Activated CD4-positive, alpha-beta T cell treated with anti-CD3 and anti-CD28 coated beads, Interleukin-2, amount 50 U/mL, for 4 hours (primary cell): ENCODE results near the gene AK3.
A peak's percentile ranks its signal among the peaks of the same experiment; 100 is the strongest.

Source experiments
- DNase-seq, 2 experiments: peaks; one replicate each; pipeline ENCODE4 v3.0.0-alpha.2; 2020

The AK3 gene

DNA sequence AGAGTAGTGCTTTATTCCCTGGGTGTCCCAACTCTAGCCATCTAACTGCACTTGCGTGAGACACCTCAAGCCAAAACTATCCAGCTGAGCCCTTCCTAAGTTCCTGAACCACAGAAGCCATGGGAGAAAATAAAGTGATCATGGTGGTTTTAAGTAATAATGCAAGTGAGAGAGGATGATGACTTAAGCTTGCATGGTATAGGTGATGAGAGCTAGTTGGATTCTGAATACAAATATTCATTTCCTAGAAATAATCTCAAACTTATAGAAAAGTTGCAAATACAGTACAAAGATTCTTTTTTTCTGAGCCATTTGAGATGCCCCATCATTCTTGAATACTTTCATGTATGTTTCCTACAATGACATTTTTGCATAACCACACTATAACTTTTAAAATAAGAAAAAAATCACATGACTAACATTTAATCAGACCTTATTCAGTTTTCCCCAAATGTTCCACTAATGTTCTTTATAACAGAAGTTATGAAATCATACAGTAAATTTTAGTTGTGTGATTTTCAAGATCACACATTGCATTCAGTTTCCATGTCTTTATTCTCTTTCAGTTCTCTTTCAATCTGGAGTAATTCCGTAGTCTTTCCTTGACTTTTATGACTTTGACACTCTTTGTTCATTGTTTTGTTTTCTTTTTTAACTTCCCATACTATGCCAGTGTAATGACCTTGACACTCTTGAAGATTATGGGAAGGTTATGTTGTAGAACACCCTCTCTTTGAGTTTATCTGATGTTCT, 5.5 kb upstream of the AK3 start:
- no peak for DNase-seq

DNA sequence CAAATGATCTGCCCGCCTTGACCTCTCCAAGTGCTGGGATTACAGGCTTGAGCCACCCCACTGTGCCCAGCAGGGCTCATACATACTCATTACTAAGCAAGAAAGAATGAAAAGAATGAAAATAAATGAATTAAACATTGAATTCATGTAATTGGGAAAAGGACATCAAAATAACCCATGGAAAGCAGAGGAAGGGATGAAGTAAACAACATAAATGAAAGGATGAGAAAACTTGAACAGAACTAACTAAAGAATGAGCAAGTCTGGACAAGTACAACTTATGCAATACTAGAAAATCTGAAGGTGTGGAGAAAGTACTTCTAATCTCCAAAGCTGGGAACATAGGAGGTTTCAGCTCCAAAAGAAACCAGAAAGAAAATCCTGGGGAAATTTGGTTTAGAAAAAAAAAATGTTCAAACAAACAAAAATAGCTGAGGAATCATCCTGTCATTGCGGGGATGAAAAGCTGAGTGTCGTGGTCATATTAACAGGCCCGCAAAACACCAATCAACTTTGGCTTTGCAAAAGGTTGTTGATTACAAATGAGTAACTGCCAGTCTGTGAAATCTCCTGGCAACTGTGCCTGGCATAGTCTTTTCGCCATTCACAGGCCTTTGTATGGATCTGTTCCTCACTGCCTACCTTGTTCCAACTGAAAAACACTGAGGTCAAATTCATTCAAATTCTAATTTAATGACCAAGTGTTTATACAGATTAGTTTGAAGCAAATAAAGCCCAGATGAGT, 2.3 kb upstream of the AK3 start:
- DNase-seq: no peak

DNA sequence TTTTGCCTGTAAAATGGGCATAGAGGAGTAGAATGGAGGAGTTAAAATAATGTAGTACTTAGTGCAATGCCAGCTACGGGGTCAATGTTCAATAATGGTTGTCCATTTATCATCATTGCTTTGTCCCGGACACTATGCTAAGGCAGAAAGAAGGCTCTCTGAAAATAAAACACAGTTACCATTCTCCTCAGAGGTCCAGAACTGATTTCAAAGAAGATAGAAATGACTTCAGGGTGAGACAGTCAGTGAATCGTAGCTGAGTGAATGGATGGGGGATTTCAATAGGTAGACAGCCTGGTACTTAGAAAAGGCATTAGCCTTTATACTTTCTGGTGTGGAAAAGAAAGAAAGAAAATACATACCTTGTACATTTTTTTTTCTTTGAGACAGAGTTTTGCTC, 1.2 kb upstream of the AK3 start:
- DNase-seq: no peak

DNA sequence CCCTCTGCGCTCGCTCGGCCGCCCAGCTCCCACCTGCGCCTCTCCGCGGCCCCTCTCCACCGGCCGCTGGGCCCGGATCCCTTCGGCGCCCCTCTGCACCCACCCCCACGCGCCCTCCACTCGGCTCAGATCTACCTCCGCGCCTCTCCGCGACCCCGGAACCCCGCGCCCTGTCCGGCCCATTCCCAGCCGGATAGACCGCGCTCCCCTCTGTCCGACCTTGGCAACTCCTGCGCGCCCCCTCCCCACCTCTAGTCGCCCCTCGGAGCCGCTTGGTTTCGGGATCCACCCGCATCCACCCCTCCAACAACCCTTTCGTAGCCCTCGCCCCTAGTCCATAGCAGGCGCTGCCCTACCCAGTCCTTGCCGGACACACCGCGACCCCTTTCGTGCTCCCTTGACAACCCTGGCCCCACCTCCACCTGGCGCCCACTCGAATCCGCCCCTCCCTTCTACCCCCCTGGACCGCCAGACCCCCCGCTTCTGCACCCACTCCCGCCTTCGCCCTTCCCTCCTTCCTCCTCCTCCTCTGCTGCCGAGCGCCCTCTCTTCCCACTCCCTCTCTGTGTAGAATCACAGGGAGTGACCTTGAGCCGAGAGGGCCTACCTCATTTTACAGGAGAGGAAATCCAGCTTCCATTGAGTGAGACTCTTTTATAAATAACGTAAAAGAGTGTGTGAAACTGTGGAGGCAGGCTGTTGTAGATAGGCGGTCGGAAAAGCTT, 525 bp upstream of the AK3 start:
- peak; percentile 6 for DNase-seq

DNA sequence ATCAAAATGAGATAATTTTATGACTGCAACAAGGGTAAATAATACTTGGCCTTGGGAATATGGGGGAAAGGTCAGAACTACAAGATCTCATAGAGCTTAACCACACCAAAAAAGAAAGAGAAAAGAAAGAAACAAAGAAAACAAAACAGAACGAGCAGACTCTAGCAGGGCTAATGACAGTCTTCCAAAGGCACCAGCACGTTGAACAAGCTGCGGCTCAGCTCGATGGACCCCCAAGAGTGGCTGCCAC, 689 bp downstream of the AK3 start:
- no peak for DNase-seq

DNA sequence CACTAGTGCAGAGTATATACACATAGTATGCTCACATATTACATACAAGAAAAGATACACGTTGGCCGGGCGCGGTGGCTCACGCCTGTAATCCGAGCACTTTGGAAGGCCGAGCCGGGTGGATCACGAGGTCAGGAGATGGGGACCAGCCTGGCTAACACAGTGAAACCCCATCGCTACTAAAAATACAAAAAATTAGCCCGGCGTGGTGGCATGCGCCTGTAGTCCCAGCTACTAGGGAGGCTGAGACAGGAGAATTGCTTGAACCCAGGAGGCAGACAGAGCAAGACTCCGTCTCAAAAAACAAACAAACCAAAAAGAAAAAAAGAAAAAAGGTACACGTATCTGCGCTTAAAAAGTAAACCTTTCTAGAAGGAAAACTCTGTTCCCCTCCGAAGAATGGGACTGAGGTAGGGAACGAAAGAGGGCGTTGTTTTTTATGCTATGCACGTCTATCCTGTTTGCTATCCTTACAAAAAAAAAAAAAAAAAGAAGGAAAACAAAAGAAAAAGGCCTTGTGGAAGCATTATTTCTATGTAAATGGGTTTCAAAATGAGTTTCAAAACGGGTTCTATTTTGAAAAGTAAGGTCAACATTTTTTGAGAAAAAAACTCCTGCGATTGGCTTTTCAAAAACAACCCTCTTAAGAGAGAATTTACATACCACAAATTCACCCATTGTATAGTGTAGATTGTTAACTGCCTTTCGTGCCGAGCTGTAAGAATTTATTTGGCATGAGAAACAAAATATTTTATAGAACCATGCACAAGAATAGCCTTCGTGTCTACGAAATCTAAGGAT, 1.2 kb downstream of the AK3 start:
- no peak for DNase-seq

DNA sequence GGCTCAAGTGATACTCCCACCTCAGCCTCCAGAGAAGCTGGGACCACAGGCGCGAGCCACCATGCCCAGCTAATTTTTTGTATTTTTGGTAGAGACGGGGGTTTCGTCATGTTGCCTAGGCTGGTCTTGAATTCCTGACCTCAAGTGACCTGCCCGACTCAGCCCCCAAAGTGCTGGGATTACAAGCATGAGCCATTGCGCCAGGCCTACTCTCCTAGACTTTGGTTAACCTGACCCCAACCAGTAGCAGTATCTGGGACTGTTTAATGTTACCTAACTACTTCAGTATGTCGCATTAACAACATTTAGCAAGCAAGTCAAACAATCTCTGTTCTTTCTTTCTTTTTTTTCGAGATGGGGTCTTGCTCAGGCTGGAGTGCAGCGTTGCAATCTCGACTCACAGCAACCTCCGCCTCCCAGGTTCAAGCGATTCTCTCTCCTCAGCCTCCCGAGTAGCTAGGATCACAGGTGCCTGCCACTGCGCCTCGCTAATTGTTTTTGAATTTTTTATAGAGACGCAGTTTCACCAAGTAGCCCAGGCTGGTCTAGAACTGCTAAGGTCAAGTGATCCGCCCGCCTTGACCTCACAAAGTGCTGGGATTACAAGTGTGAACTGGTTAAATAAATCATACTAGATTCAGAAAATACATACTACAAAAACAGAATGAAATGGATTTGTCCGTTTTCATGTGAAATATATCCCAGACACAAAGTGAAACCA, 2.0 kb downstream of the AK3 start:
- DNase-seq: no peak

DNA sequence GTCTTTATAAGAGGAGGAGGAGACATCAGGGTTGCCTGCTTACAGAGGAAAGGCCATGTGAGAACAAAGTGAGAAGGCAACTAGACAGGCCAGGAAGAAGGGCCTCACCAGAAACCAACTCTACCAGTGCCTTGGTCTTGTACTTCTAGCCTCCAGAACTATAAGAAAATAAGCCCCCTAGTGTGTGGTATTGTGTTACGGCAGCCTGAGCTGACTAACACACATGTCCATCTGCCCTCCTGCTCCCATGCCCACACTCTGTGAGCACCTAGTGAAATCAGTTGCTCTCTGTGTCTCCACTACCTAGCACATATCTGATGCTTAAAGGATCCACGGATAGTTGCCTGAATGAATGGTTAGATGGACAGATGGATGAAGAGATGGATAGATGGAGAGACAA, 6.9 kb downstream of the AK3 start:
- DNase-seq: no peak

DNA sequence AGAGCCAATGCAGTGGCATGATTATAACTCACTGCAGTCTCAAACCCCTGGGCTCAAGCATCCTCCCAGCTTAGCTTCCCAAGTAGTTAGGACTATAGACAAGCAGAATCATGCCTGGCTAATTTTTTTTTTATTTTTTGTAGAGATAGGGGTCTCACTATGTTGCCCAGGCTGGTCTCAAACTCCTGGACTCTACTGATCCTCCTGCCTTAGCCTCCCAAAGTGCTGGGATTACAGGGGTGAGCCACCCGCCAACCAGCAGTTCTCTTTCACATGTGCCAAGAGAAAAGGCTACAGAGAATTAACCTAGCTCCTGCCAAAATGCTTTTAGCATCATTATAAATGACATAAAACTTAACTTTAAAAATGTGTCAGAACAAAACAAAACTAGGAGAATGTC, 8.1 kb downstream of the AK3 start:
- no peak for DNase-seq

DNA sequence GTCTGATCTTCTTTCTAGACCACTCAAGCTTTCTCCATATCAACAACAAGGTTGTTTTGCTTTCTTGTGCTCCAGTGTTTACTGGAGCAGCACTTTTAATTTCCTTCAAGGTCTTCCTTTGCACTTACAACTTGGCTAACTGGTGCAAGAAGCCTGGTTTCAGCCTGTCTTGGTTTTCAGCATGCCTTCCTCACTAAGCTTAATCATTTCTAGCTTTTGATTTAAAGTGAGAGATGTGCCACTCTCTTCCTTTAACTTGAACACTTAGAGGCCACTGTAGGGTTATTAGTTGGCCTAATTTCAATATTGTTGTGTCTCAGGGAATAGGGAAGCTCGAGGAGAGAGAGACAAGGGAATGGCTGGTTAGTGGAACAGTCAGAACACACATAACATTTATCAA, 13.4 kb downstream of the AK3 start:
- no peak for DNase-seq

DNA sequence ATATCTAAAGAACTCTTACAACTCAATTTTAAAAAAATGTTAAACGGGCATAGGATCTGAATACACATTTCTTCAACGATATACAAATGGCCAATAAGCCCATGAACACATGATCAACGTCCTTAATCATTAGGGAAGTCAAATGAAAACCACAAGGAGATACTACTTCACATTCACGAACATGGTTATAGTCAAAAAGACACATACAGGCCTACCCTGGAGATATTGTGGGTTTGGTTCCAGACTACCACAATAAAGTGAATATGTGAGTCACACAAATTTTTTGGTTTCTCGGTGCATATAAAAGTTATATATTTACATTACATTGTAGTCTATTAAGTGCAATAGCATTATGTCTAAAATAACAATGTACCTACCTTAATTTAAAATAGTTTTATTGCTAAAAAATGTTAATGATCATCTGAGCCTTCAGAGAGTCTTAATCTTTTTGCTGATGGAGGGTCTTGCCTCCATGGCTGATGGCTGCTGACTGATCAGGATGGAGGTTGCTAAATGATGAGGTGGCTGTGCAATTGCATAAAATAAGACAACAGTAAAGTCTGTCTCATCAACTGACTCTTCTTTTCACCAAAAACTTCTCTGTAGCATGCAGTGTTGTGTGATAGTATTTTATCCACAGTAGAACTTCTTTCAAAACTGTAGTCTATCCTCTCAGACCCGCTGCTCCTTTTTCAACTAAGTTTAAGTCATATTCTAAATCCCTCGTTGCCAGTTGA, 15.1 kb downstream of the AK3 start:
- DNase-seq: no peak

DNA sequence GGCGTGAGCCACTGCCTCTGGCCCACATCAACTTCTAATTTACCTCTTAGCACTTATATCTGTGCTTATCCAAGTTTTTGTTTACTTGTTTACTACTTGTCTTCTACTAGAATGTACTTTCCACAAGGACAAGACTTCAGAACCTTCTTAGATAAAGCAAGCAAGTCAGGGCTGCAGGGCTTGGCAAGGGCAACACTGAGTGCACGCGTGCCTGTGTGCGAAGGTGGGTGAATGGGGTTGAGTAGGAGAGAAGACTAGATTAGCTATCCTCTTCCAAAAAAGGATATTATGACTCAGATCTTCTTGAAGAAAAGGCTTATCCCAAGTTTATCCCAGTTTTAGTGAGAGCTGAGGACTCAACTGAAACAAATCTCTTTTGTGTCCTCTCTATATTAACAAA, 19.3 kb downstream of the AK3 start:
- DNase-seq: no peak

DNA sequence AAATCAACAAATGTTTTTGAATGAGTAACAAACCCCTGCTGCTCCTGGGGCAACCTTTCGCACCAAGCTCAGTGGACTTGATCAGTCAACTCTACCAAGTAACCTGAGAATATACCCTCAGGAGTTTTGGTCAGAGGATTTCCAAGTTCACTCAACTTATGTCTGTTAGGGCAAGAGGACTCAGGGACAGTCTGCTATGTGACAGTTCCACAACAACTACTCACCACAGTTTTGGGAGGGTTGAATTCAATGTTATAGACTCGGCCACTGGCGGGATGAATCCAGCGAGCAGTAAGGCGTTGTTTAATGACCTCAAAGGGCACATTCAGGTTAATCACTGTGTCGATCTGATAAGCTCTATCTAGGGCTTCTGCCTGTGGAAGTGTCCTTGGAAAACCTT, 22.1 kb downstream of the AK3 start:
- DNase-seq: no peak

DNA sequence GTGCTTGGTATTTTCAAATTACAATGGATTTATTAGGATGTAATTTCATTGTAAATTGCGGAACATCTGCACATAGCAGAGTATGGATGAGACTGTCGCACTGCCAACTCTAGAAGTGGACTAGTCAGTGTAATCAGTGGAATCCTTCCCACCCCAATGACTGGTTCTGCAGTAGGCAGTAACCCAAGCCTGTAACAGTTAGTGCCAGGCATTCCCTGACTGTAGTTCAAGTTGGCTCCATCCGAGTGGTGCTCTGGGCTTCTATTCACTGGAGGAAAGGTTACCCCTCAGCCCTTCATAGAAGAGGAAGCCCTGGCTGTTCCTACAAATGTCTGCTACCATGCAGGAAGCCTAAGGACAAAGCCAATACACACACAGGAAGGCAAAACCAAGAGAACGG, 23.2 kb downstream of the AK3 start:
- no peak for DNase-seq

DNA sequence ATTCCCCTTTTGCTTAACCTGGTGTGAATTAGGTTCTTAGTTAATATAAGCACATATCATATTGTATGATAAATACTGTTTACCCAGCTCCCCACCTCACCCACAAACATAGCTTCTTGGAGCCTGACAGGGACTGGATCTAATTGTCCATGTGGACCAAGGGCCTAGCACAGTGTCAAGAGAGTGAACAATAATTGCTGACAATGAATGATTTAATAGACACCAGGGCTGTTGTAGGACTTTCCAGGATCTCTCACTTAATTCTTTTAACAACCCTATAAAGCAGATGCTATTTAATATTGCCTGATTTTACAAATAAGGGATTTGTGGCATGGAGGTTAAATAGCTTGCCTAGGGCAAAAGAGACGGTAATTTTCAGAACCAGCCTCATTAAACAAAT, 24.8 kb downstream of the AK3 start:
- DNase-seq: no peak

DNA sequence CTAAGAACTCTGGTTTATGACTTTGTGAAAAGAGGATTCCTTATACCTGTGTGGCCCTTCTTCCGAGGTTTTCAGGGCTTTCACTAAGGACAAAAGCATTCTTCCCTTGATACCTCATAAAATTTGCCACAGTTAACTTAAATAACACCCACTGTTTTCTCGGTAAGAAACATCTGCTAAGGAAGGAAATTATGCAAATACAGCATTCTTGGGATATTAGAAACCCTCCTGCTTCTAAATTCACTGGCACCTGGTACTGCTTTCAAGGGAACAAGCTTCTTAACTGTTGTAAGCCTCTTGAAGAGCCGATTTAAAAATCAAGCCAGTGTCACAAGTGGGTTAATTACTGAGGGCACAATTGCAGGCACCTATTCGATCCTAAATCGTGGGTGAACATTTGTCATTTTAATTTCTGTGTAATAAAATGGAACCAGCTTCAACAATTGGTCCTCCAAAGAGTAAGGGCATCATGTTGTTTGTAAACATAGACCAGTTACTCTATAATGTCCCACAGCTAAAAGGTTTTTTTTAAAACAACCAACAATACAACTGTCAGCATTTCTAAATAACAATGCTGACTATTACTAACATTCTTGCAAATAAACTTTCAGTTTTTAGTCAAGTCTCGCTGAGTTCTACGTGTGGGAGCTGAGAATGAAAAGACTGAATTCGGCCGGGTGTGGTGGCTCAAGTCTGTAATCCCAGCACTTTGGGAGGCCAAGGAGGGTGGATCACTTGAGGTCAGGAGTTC, 26.6 kb downstream of the AK3 start:
- no peak for DNase-seq

DNA sequence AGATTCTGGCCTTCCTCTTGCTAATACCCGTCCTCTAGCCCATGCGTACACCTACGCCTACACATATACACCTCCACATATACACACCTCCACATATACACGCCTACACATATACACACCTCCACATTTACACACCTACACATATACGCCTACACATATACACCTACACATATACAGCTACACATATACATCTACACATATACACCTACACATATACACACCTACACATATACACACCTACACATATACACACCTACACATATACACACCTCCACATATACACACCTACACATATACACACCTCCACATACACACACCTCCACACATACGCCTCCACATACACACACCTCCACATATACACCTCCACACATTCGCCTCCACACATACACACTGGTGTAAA, 27.2 kb downstream of the AK3 start:
- DNase-seq: no peak

DNA sequence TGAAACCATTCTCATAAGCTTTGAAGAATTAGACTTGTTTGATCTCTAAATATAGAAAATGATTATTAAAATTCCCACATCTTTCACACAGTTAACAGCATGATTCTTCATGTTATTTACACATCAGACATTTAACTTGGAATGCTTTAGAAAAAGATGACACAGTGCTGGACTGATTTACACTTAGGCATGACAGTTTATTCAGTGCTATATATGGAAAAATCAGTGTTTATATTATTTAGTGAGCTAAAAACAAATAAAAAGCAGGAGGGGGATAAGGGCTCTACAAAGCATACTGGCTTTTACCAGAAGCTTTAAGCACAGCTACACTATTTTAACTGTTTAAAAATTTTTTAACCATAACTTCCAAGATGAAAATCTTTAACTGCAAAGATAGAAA, 31.6 kb downstream of the AK3 start:
- no peak for DNase-seq

DNA sequence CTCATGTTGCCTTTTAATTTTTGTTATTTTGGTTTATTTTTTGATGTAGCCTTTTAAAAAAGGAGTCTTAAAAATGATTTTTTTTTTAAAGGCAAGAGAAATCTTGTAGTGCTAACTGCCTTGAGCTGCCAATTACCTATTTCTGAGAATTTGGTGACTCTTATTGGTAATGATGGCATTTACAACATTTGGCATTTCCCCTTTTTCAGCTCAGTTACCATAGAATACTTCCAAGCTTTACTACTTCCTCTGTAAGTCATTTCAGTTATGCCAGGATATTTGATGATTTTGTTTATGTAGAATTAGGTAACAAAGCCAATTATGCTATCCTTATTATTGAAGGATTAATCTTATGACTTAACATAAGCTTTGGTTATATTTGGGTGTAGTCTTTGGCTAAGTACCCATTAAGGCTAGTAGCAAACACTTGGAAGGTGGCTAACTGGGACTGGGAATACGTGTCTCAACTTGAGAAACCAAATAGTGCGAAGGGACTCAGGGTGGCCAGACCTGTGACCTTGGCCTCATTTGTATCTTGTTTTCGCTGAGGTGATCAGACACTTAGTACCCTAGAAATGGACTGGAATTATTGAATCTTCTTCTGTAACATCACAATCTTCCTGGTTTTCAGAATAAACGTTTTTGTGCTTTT, 33.9 kb downstream of the AK3 start:
- no peak for DNase-seq

DNA sequence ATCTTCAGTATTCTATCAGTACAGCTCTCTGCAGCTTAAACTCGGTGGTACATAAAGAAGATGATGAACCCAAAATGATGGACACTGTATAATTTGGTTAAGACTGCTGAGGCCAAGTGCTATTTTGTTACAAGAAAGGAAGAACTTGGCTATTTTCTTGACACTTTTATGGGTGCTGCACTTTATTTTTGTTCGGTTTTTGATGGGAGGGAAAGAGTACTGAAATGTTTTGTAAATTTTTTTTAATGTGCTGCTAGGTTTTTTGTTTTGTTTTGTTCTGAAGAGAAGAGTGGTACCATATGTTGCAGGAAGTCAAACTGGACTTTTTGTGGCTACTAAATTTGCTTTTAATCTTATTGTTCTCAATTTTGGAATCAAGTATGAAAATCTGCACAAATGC, 35.0 kb downstream of the AK3 start:
- DNase-seq: no peak

DNA sequence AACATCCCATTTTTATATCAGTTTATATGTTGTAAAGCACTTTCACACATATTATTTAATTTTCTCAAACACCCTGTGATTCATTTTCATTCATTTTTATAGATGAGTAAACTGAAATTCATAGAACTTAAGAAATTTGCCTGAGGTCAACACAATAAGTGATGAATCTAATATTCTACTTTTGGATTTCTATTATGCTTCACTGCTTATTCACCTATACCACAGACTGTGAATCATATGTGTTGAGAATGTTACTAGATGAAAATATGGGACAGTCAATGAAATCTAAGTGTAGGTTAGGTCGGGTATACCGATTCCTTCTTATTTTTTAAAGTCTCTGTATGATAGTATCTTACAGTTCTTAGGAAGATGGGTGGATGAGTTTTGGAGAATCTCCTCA, 36.9 kb downstream of the AK3 start:
- DNase-seq: no peak
